Epithelial cell of esophagus (primary cell): Measurements from ENCODE around the gene FXYD5.
A peak's percentile ranks its signal among the peaks of the same experiment; 100 is the strongest.

Experiments used
- DNase-seq: peaks from one replicate; pipeline ENCODE4 v3.0.0; 2010; ENCODE audit warnings: low read depth
- H3K4me3 ChIP-seq: 2 replicates; pipeline ENCODE4 v1.5.1; 2011; ENCODE audit warnings: mild to moderate bottlenecking, low read length, control low read depth
- TF ChIP-seq, protein P1 (sequence below): IDR thresholded peaks from 2 replicates; pipeline ENCODE4 v1.5.1; 2011; ENCODE audit warnings: low read depth, mild to moderate bottlenecking, low read length, control low read depth, inconsistent platforms; ENCODE audit not compliant: insufficient read depth; ENCODE audit errors: missing control alignments

Gene FXYD5

DNA sequence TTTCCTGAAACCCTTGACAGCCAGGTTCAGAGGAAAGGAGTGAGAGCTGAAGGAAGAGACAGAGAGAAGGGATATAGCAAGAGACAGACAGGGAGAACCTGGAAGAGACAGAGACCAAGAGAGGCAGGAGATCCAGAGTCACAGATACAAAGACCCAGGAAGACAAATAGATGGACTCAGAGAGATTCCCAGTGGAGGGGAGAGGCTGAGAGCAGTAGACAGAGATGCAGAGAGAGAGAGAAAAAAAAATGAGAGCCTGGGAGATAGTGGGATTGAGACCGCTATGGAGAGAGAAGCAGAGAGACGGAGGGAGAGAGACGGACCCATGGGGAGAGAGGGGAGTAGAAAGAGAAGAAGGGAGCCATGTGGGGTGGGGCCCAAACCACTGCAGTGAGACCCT is 10.7 kb upstream of the FXYD5 start:
- H3K4me3 ChIP-seq, result no peak overlapping the region
- TF ChIP-seq, protein P1, sequence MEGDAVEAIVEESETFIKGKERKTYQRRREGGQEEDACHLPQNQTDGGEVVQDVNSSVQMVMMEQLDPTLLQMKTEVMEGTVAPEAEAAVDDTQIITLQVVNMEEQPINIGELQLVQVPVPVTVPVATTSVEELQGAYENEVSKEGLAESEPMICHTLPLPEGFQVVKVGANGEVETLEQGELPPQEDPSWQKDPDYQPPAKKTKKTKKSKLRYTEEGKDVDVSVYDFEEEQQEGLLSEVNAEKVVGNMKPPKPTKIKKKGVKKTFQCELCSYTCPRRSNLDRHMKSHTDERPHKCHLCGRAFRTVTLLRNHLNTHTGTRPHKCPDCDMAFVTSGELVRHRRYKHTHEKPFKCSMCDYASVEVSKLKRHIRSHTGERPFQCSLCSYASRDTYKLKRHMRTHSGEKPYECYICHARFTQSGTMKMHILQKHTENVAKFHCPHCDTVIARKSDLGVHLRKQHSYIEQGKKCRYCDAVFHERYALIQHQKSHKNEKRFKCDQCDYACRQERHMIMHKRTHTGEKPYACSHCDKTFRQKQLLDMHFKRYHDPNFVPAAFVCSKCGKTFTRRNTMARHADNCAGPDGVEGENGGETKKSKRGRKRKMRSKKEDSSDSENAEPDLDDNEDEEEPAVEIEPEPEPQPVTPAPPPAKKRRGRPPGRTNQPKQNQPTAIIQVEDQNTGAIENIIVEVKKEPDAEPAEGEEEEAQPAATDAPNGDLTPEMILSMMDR, result no peak
- no peak for DNase-seq

DNA sequence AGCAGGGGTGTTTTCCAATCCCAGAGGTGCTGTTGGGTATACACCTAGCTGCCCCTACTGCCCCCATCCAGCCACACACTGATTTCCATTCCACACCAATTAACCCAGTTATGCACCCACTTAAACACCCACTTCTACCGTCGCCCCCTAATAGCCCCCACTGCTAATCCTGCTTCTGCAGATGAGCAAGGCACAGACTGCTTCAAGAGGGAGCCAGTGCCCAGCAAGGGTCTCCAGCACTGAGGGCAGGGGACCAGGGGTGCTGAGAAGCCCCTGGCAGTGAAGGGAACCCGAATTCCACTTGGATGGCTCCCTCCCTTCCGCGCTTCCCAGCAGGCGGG is 10.3 kb upstream of the FXYD5 start:
- no peak for DNase-seq
- H3K4me3 ChIP-seq, result no peak overlapping the region
- TF ChIP-seq, protein P1, result no peak

DNA sequence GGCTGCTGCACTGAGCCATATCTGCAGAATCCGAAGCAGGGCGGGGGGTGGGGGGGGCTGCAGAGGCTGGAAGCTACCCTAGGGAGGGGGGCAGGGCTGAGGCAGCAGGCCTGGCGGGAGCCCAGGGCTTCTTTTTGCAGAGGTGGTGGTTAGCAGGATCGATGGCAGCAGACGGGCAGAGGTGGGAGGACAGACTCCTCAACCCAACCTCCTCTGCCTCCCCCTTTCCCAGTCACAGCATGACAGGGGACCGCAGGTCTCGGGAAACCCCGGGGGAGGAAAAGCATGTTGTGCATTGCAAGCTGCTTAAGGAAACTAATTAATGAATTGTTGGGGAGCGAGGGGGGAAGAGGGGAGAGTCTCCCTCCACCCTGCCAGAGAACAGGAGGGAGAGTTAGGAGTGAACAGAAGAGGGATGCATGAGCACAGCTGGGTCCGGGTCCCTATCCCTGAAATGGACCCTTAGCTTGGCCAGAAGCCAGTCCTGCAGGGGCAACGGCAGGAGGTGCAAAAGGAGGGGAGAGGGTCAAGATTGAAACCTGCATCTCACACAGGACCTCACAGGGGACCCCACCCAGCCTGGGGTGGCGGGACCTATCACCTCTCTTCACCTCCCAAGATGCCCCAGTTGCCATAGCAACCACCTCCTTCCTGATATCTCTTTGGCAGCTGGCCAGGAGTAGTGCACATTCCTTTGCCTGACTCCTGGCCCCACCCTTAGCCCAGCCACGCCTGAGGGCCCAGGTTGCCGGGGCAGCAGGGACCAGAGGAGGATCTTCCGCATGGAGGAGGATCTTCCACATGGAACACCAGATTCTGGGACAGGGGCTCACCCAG is 9.7 kb upstream of the FXYD5 start:
- DNase-seq, result peak; percentile 82
- H3K4me3 ChIP-seq, result no peak overlapping the region
- TF ChIP-seq, protein P1, result no peak

DNA sequence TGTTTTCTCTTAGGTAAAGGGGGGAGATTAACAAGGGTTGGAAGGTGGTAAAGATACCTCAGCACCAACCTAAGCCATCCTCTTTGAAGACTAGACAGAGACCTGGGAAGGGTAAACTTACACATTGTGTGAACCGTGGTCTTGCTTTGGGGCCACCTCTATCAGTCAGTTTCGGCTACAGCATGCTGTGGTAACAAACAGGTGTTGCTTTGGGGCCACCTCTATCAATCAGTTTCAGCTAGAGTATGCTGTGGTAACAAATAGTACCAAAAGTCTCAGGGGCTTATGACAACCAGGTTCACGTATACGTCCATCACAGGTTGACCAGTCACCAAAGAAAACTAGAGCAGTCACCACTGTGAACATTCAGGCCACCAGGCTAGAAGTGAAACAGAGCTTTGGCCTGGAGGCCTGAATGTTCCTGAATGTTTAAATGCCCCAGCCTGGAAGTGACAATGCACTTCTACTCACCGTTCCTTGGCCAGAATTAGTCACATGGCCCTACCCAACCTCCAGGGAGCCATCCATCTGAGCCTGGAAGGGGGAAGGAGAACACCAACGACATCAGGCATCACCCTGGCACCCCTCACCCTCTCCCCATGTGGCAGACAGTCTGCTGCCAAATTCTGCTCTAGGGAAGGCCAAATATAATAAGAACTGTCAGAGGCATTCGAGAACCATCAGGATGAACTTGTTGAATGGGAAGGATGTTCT is 7.6 kb upstream of the FXYD5 start:
- no peak overlapping the region for H3K4me3 ChIP-seq
- no peak for DNase-seq
- TF ChIP-seq, protein P1, result no peak

DNA sequence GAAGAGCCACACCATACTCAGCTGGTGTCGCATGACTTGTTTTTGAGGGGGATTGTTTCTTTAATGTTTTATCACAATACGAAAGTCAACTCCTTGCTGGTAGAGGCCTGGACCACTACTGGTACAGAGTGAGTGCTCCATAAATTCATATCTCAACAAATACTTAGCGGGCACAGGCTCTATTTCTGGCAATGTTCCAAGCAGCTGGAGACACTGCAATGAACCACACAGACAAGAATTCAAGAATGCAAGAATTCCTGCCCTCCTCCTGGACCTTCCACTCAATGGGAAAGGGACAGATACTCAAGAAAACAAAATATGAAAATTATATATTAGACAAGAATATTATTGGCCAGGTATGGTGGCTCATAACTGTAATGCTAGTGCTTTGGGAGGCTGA is 5.1 kb upstream of the FXYD5 start:
- TF ChIP-seq, protein P1, result no peak
- no peak overlapping the region for H3K4me3 ChIP-seq
- DNase-seq, result no peak

DNA sequence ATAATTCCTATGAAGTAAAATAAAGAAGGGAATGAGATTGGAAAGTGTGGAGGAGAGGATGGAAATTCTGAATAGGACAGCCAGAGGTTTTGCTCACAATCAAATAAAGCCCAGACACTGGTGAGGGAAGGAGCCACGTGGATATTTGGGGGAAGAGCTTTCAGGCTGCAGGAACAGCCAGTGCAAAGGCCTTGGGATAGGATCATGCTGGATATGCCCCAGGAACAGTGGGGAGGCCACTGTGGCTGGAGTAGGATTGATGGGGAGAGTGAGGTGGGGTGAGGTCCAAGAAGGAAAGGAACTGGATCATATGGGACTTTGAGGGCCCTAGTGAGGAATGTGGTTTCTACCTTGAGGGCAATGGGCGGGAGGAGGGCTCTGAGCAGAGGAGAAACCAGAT is 4.1 kb upstream of the FXYD5 start:
- TF ChIP-seq, protein P1, result no peak
- no peak for DNase-seq

More for the DNA sequence above, 4.1 kb upstream of the FXYD5 start:
- H3K4me3 ChIP-seq, result no peak overlapping the region
